Measurements from ENCODE around the gene PLEKHM3.

DNA sequence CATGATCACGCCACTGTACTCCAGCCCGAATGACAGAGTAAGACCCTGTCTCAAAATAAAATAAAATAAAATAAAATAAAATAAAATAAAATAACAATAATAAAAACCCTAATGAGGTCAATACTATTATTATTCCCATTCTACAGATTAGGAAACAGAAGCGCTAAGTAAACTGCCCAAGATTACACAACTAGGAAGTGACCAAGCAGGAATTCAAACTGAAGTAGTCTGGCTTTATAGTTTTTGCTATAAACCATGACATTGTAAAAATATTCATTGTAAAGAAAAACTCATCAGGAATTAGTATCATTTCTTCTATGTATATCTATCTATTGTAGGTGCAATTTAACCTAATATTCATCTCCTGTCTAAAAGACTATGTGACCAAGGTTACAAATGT, 1.2 kb downstream of the PLEKHM3 start:
- TF ChIP-seq, protein P1, sequence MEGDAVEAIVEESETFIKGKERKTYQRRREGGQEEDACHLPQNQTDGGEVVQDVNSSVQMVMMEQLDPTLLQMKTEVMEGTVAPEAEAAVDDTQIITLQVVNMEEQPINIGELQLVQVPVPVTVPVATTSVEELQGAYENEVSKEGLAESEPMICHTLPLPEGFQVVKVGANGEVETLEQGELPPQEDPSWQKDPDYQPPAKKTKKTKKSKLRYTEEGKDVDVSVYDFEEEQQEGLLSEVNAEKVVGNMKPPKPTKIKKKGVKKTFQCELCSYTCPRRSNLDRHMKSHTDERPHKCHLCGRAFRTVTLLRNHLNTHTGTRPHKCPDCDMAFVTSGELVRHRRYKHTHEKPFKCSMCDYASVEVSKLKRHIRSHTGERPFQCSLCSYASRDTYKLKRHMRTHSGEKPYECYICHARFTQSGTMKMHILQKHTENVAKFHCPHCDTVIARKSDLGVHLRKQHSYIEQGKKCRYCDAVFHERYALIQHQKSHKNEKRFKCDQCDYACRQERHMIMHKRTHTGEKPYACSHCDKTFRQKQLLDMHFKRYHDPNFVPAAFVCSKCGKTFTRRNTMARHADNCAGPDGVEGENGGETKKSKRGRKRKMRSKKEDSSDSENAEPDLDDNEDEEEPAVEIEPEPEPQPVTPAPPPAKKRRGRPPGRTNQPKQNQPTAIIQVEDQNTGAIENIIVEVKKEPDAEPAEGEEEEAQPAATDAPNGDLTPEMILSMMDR (IDR thresholded peaks at IDR 0.05) = no peak
- no peak for TF ChIP-seq POLR2A (IDR thresholded peaks at IDR 0.05)

Measured in right lobe of liver (tissue), 4 donors.